Heart left ventricle (tissue), 16 donors: ENCODE measurements around the gene GRXCR2. TPM values are rescaled to one million over a fixed set of nuclear protein-coding genes. Genes with fewer than 3 reads are reported as not detected.

ENCODE experiments used
- ATAC-seq, 4 donors: fragments of 200-7000 bp; cut with Tn5 transposase; one replicate each; pipeline ENCODE4 v1.9.1; 2020 to 2022; ENCODE audit warnings: moderate library complexity in 4 of 4, mild to moderate bottlenecking in 3 of 4, moderate number of reproducible peaks in 1 of 4
- DNase-seq, 5 donors: peaks; one replicate each; pipeline ENCODE4 v3.0.0-alpha.2; 2020
- H3K27ac ChIP-seq, 12 donors: fragments of 200-600 bp; sonication (generic) in 4 of 12; one replicate each; pipeline versions ENCODE4 v1.5.0 to v1.8.0; 2016 to 2022; ENCODE audit warnings: mild to moderate bottlenecking in 2 of 12
- H3K27me3 ChIP-seq, 9 donors: fragments of 200-600 bp; sonication (generic) in 2 of 9; one replicate each; pipeline versions ENCODE4 v1.5.1 to v1.8.0; 2016 to 2022; ENCODE audit warnings: mild to moderate bottlenecking in 3 of 9
- H3K36me3 ChIP-seq, 9 donors: fragments of 200-600 bp; sonication (generic) in 2 of 9; one replicate each; pipeline versions ENCODE4 v1.5.0 to v1.8.0; 2018 to 2022; ENCODE audit warnings: mild to moderate bottlenecking in 2 of 9
- H3K4me1 ChIP-seq, 12 donors: fragments of 200-600 bp; sonication (generic) in 4 of 12; one replicate each; pipeline versions ENCODE4 v1.5.0 to v1.8.0; 2016 to 2022; ENCODE audit warnings: mild to moderate bottlenecking in 3 of 12
- H3K4me3 ChIP-seq, 12 donors: fragments of 200-600 bp; sonication (generic) in 4 of 12; one replicate each; pipeline versions ENCODE4 v1.5.0 to v1.8.0; 2017 to 2022; ENCODE audit warnings: mild to moderate bottlenecking in 9 of 12, moderate library complexity in 4 of 12
- H3K9me3 ChIP-seq, 12 donors: fragments of 200-600 bp; sonication (generic) in 4 of 12; one replicate each; pipeline versions ENCODE4 v1.5.0 to v1.8.0; 2016 to 2022; ENCODE audit warnings: mild to moderate bottlenecking in 1 of 12
- POLR2A ChIP-seq, 2 donors: fragments of 450-650 bp; IDR thresholded peaks; one replicate each; pipeline ENCODE4 v1.6.1; 2017; ENCODE audit warnings: antibody characterized with exemption in 2 of 2, mild to moderate bottlenecking in 2 of 2, moderate library complexity in 2 of 2
- WGBS, 4 donors: extraction: QIAGEN DNeasy Blood & Tissue Kit in 2 of 4; methylation state at CpG; one replicate each; pipeline versions ENCODE4 v1.1.5 to v1.1.7; 2013 to 2018; 5-methylcytosine and 5-hydroxymethylcytosine counted together
- intact Hi-C, 10 donors: fragments of 100-400 bp; cut with DNase I; formaldehyde crosslinking; loops; one replicate each; pipeline versions ENCODE4 v1.11.1 to v1.14.2; 2022
- polyA plus RNA-seq, 2 donors: library from polyadenylated mRNA; stranded (reverse); fragments of 200-250 nt; gene quantifications; one replicate each; pipeline ENCODE4 v1.2.3, GENCODE V29; 2013
- total RNA-seq, 9 donors: library from RNA; depleted of rRNA in 2 of 9; stranded (reverse); fragments of >200 nt in 2 of 9; fragmentation: NEBNext Ultra II Directional in 3 of 9; extraction: Animal tissue kit (Norgen Biotek cat#: 25700) in 3 of 9; gene quantifications; one replicate each; pipeline versions ENCODE4 v1.1.0 to v1.2.4, GENCODE V29; 2016 to 2023
- TF ChIP-seq, protein P1 (sequence below), 12 donors: fragments of 200-600 bp; sonication (generic) in 4 of 12; IDR thresholded peaks; one replicate each; pipeline versions ENCODE4 v1.5.0 to v1.8.0; 2018 to 2022; ENCODE audit warnings: antibody characterized with exemption in 12 of 12, mild to moderate bottlenecking in 5 of 12
- donor health status: ischemic (EF 13 %, LVEDD 7.1; RV severe dilation, severe dysfunction).
- donor health status: healthy with polysubstance abuse.
- donor health status: DM: no; HTN: yes; CAD: no.
- donor health status: DM: no; HTN: no; CAD: no.
- donor health status: ischemic (EF 25% LVEDD 6.9; RV normal size, moderate dysfunction).
- donor health status: ischemic (EF 25% LVEDD 5.7; RV mildly dilated, moderate dysfunction).
- donor health status: healthy.
- donor health status: DM: yes; HTN: yes; CAD: no.
- donor health status: ischemic (EF 35%, LVEDD 5.7; RV mildly dilated, moderate dysfunction).
- donor health status: nonischemic (EF 11% LVEDD 7.7; RV severe dilation, severe dysfunction).
- donor health status: DM: yes; HTN: yes; CAD: no.
- donor health status: PGD.
- donor health status: ischemic (EF 29% LVEDD 5.4; RV normal size, mild dysfunction).
- donor health status: nonischemic (EF 23%, LVEDD 6.1; RV moderate dilation, normal function).

Gene GRXCR2
- total and polyA plus RNA-seq, 11 donors = 0.28 to 5.7 (median 0.80) TPM; not detected in 3

DNA sequence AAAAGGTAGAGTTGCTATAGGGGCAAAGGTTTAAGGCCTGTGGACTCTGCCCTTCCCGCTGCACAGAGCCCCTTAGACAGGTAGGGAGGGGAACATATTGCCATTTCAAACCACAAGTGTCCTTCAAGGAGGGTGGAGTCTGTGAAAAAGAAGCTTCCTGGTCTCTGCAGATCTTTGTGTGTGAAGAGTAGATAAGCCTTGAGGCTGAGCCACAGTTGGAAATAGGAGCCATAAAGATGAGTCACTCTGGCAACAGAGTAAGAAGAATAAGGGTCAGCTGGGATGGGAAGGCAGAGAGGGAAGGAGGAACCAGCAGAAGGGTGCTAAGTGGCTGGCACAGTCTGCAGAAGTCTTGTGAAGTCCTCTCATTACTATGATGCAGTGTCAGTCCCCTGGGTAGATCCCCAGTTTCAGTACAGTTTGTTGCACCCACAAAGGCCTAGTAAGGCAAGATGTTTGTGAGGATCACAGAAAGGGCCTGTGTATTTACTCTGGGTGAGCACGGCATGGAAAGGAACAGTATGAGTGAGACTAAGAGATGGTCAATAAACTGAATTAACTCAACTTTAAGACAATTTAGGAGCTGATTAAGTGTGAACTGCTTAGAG lies 18.1 kb downstream of the GRXCR2 start:
- 91 to 96% (median 92%) methylated on average over 2 of the region's 2 CpGs for WGBS, 4 donors
- H3K4me3 ChIP-seq = no peak overlapping the region
- H3K27ac ChIP-seq = no peak overlapping the region
- intact Hi-C loops = loop anchor here in 1 of 10 donors (10.0 kb wide), 1 partner anchor 190 kb away; no protein-coding TSS in a partner anchor
- no peaks in the 10 kb centered on the region for H3K9me3 ChIP-seq
- no peaks in the 10 kb centered on the region for H3K27me3 ChIP-seq
- no peaks in the 10 kb centered on the region for H3K36me3 ChIP-seq
- peaks cover 0 to 15% (median 7%) of the 10 kb centered on the region in 12 donors for H3K4me1 ChIP-seq
- TF ChIP-seq, protein P1, sequence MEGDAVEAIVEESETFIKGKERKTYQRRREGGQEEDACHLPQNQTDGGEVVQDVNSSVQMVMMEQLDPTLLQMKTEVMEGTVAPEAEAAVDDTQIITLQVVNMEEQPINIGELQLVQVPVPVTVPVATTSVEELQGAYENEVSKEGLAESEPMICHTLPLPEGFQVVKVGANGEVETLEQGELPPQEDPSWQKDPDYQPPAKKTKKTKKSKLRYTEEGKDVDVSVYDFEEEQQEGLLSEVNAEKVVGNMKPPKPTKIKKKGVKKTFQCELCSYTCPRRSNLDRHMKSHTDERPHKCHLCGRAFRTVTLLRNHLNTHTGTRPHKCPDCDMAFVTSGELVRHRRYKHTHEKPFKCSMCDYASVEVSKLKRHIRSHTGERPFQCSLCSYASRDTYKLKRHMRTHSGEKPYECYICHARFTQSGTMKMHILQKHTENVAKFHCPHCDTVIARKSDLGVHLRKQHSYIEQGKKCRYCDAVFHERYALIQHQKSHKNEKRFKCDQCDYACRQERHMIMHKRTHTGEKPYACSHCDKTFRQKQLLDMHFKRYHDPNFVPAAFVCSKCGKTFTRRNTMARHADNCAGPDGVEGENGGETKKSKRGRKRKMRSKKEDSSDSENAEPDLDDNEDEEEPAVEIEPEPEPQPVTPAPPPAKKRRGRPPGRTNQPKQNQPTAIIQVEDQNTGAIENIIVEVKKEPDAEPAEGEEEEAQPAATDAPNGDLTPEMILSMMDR (IDR thresholded peaks at IDR 0.05) = no peak
- no peak for TF ChIP-seq POLR2A (IDR thresholded peaks at IDR 0.05)
- DNase-seq (no peak), ATAC-seq (peak in 2 of 4 donors; percentile 35 to 39)

DNA sequence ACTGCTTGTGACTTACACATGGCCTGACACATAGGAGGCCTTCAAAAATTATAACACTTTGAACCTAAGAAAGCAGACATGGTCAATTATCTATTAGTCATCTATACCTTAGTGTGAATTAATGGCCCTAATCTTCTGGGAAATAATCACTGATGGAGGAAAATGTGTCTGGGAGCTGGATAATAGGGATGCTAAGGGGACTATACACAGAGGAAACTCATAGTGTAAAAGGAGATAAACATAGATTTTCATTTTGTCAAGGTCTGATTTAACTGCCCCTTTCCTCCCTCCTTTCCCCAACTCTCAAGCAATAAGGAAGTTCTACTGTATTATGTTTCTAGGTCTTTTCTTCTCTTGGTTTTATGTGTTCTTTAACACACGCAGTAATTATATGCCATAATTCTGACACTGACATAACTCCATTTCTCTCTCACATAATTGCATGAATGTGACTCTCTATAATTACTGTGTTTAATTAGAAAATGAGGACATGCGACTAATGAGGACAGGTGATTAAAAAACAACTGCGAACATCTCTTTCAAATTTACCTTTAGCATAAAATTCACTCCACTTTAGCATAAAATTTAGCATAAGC lies 18.9 kb downstream of the GRXCR2 start:
- WGBS, 4 donors = 95 to 97% (median 97%) methylated on average over 3 of the region's 3 CpGs
- H3K27me3 ChIP-seq = no peaks in the 10 kb centered on the region
- no peaks in the 10 kb centered on the region for H3K9me3 ChIP-seq
- intact Hi-C loops = loop anchor here in 1 of 10 donors (10.0 kb wide), 1 partner anchor 191 kb away; no protein-coding TSS in a partner anchor
- no peak overlapping the region for H3K4me3 ChIP-seq
- TF ChIP-seq, protein P1 (IDR thresholded peaks at IDR 0.05) = no peak
- no peak for TF ChIP-seq POLR2A (IDR thresholded peaks at IDR 0.05)
- H3K36me3 ChIP-seq = no peaks in the 10 kb centered on the region
- H3K4me1 ChIP-seq = peaks cover 0 to 12% (median 4%) of the 10 kb centered on the region in 12 donors
- DNase-seq (no peak), ATAC-seq (no peak)
- H3K27ac ChIP-seq = no peak overlapping the region

DNA sequence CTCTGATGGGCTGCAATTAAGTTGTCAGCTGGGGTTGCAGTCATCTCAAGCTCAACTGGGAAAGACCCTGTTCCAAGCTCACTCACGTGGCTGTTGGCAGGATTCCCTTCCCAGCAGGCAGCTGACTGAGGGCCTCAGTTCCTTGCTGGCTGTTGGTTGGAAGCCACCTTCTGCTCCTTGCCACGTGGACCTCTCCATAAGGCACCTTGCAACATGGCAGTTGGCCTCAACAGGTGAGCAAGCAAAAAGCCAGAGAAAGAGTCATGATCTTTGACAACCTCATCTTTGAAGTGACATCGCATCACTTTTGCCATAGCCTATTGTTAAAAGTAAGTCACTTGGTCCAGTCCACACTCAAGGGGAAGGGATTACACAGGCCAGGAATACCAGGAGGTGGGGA lies 19.8 kb downstream of the GRXCR2 start:
- no peak overlapping the region for H3K4me3 ChIP-seq
- intact Hi-C loops = loop anchor here in 1 of 10 donors (10.0 kb wide), 1 partner anchor 192 kb away; no protein-coding TSS in a partner anchor
- no peaks in the 10 kb centered on the region for H3K9me3 ChIP-seq
- H3K27ac ChIP-seq = no peak overlapping the region
- no peaks in the 10 kb centered on the region for H3K27me3 ChIP-seq
- H3K4me1 ChIP-seq = peaks cover 0 to 12% (median 4%) of the 10 kb centered on the region in 12 donors
- WGBS, 4 donors = 64 to 76% (median 73%) methylated on average over 3 of the region's 3 CpGs
- ATAC-seq (no peak), DNase-seq (no peak)
- no peak for TF ChIP-seq POLR2A (IDR thresholded peaks at IDR 0.05)
- TF ChIP-seq, protein P1 (IDR thresholded peaks at IDR 0.05) = no peak
- no peaks in the 10 kb centered on the region for H3K36me3 ChIP-seq

DNA sequence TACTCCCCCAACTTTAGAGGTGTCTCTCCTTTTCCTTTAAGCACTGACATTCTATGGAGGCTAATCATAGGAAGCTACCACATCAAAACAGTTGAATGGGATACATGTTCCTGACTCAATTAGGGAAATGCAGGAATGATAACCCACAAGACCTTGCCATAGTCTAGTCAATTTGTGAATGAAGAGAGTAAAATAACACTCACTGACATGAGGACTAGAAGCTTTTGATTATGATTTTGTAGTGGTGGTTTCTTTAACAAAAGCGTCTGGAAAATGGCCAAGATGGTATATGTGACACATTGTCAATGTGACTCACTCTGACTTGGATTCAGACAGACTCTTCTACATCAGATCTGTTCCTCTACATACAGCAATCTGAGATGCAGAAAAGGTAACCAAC lies 24.0 kb downstream of the GRXCR2 start:
- no peak overlapping the region for H3K27ac ChIP-seq
- intact Hi-C loops = loop anchor here in 1 of 10 donors (10.0 kb wide), 1 partner anchor 66 kb away; no protein-coding TSS in a partner anchor
- no peaks in the 10 kb centered on the region for H3K36me3 ChIP-seq
- H3K4me1 ChIP-seq = no peaks in the 10 kb centered on the region
- DNase-seq = no peak
- ATAC-seq = no peak
- no peaks in the 10 kb centered on the region for H3K27me3 ChIP-seq
- 71 to 91% (median 83%) methylated on average over 1 of the region's 1 CpG for WGBS, 4 donors
- no peaks in the 10 kb centered on the region for H3K9me3 ChIP-seq
- no peak overlapping the region for H3K4me3 ChIP-seq
- TF ChIP-seq, protein P1 (IDR thresholded peaks at IDR 0.05) = no peak
- TF ChIP-seq POLR2A (IDR thresholded peaks at IDR 0.05) = no peak
